ENCODE measurements around the gene SAMD5.

DNA sequence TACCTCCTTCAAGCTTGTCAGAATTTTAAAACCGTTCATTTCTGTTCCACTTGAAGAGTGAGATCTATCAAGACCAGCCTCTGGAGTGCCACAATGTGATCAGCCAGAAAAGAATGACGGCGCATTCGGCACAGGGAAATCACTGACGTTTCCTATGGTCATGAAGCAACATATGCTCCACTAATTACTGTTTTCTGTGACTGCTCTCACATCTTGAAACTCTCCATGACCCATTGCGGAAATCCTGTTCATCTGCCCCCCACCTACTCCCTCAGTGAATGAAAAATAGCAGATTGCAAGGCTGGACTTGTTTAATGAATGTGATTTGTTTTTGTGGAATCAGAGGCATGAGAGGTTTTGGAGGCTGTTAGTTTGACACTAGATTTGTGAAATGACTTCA lies 53.2 kb downstream of the SAMD5 start:
- TF ChIP-seq, protein P1, sequence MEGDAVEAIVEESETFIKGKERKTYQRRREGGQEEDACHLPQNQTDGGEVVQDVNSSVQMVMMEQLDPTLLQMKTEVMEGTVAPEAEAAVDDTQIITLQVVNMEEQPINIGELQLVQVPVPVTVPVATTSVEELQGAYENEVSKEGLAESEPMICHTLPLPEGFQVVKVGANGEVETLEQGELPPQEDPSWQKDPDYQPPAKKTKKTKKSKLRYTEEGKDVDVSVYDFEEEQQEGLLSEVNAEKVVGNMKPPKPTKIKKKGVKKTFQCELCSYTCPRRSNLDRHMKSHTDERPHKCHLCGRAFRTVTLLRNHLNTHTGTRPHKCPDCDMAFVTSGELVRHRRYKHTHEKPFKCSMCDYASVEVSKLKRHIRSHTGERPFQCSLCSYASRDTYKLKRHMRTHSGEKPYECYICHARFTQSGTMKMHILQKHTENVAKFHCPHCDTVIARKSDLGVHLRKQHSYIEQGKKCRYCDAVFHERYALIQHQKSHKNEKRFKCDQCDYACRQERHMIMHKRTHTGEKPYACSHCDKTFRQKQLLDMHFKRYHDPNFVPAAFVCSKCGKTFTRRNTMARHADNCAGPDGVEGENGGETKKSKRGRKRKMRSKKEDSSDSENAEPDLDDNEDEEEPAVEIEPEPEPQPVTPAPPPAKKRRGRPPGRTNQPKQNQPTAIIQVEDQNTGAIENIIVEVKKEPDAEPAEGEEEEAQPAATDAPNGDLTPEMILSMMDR (IDR thresholded peaks at IDR 0.05) = no peak
- no peak for TF ChIP-seq EZH2phosphoT487 (IDR thresholded peaks at IDR 0.05)

Measured in neural progenitor cell (in vitro differentiated cells).